Transverse colon (tissue), 4 donors: ENCODE results near the gene LRBA.

Experiments
- CTCF ChIP-seq, 5 experiments: fragments of 200-600 bp in 3 of 5; fragments of 450-650 bp in 2 of 5; sonication (generic) in 3 of 5; IDR thresholded peaks; 1 replicate in 2 of 5; 2 replicates in 3 of 5; pipeline ENCODE4 v1.5.1; 2016 to 2017; ENCODE audit warnings: antibody characterized with exemption in 5 of 5, inconsistent platforms in 3 of 5, mild to moderate bottlenecking in 2 of 5, moderate library complexity in 1 of 5
- POLR2A ChIP-seq: fragments of 450-650 bp; IDR thresholded peaks from one replicate; pipeline ENCODE4 v1.6.1; 2016; ENCODE audit warnings: antibody characterized with exemption, mild to moderate bottlenecking, moderate library complexity
- POLR2AphosphoS5 ChIP-seq, 3 donors: sonication (generic); formaldehyde crosslinking; IDR thresholded peaks; one replicate each; pipeline ENCODE4 v1.6.1; 2016; ENCODE audit warnings: antibody characterized with exemption in 3 of 3

- TF ChIP-seq POLR2A (no peak), CTCF (IDR thresholded peaks at IDR 0.05) (no peak), POLR2AphosphoS5 (IDR thresholded peaks at IDR 0.05) (no peak)
Observed at GRCh38 chr4:150859453-150859852, 155.6 kb downstream of the LRBA start.
